Dedifferentiated amniotic fluid mesenchymal stem cell (primary cell): ENCODE results near the gene CDK3.

ENCODE experiments used
- DNase-seq: peaks from one replicate; pipeline ENCODE4 v3.0.0-alpha.2; 2016; ENCODE audit errors: extremely low spot score

Gene CDK3

GRCh38 chr17:76014100-76014924 lies 13.7 kb downstream of the CDK3 start:
- peak; percentile 47 for DNase-seq

GRCh38 chr17:76014925-76015261 lies 14.2 kb downstream of the CDK3 start:
- no peak for DNase-seq

- no peak for DNase-seq
These were observed 17.1 kb downstream of the CDK3 start for GRCh38 chr17:76017481-76018339.

- DNase-seq: no peak
These were observed 17.7 kb downstream of the CDK3 start for GRCh38 chr17:76018340-76018680.

GRCh38 chr17:76018801-76019200 lies 18.1 kb downstream of the CDK3 start:
- DNase-seq: no peak

GRCh38 chr17:76019833-76020467 lies 19.3 kb downstream of the CDK3 start:
- DNase-seq: no peak

GRCh38 chr17:76022285-76022684 lies 21.6 kb downstream of the CDK3 start:
- DNase-seq: no peak

GRCh38 chr17:76022973-76023899 lies 22.6 kb downstream of the CDK3 start:
- DNase-seq: no peak

GRCh38 chr17:76023900-76024237 lies 23.2 kb downstream of the CDK3 start:
- DNase-seq: no peak

GRCh38 chr17:76024353-76024752 lies 23.7 kb downstream of the CDK3 start:
- DNase-seq: no peak

GRCh38 chr17:76025294-76025693 lies 24.6 kb downstream of the CDK3 start:
- no peak for DNase-seq

- DNase-seq: no peak
These were observed 26.1 kb downstream of the CDK3 start for GRCh38 chr17:76026714-76027158.

- no peak for DNase-seq
These were observed 26.6 kb downstream of the CDK3 start, which contains the start of gene EVPL for GRCh38 chr17:76027159-76027839. Gene EVPL (minus strand): TSS chr17:76027306. CDS start chr17:76027198, 108 bp downstream.

- no peak for DNase-seq
These were observed 31.6 kb downstream of the CDK3 start for GRCh38 chr17:76032073-76032779.

- no peak for DNase-seq
These were observed 32.1 kb downstream of the CDK3 start for GRCh38 chr17:76032780-76033108.

- no peak for DNase-seq
These were observed 32.5 kb downstream of the CDK3 start for GRCh38 chr17:76033139-76033538.

- no peak for DNase-seq
These were observed 34.0 kb downstream of the CDK3 start for GRCh38 chr17:76034428-76035350.

- DNase-seq: no peak
These were observed 36.0 kb downstream of the CDK3 start for GRCh38 chr17:76036497-76037261.

GRCh38 chr17:76038050-76038449 lies 37.4 kb downstream of the CDK3 start:
- DNase-seq: no peak
